Neutrophil (primary cell): ENCODE results near the gene IGF2.

Experiments
- H3K27ac ChIP-seq: fragments of 200-600 bp; sonication (generic); 2 replicates; pipeline ENCODE4 v1.5.1; 2016; ENCODE audit warnings: mild to moderate bottlenecking, moderate library complexity
- H3K27me3 ChIP-seq: fragments of 200-600 bp; sonication (generic); 2 replicates; pipeline ENCODE4 v1.6.0; 2016; ENCODE audit warnings: mild to moderate bottlenecking
- H3K36me3 ChIP-seq: fragments of 200-600 bp; sonication (generic); 2 replicates; pipeline ENCODE4 v1.5.1; 2017
- H3K4me1 ChIP-seq, 2 experiments: fragments of 200-600 bp in 1 of 2; sonication (generic) in 1 of 2; 1 replicate in 1 of 2; 2 replicates in 1 of 2; pipeline versions ENCODE4 v1.5.1 to v1.6.1; 2013 to 2016; ENCODE audit warnings: low read depth in 1 of 2, low read length in 1 of 2, mild to moderate bottlenecking in 1 of 2, moderate library complexity in 1 of 2; ENCODE audit not compliant: control insufficient read depth in 1 of 2, insufficient read depth in 1 of 2
- H3K4me3 ChIP-seq, 2 experiments: fragments of 200-600 bp in 1 of 2; sonication (generic) in 1 of 2; 1 replicate in 1 of 2; 2 replicates in 1 of 2; pipeline ENCODE4 v1.5.1; 2013 to 2016; ENCODE audit warnings: low read depth in 1 of 2, low read length in 1 of 2, mild to moderate bottlenecking in 1 of 2, moderate library complexity in 1 of 2
- H3K9me3 ChIP-seq: fragments of 200-600 bp; sonication (generic); 2 replicates; pipeline ENCODE4 v1.5.1; 2016
- CTCF ChIP-seq: fragments of 200-600 bp; sonication (generic); IDR thresholded peaks from 2 replicates; pipeline ENCODE4 v1.5.1; 2016; ENCODE audit warnings: antibody characterized with exemption

IGF2 gene

GRCh38 chr11:2088746-2089535, 50.2 kb downstream of the IGF2 start:
- H3K4me1 ChIP-seq: no peaks in the 10 kb centered on the region
- H3K27me3 ChIP-seq: peaks cover 29% of the 10 kb centered on the region
- H3K9me3 ChIP-seq: no peaks in the 10 kb centered on the region
- H3K36me3 ChIP-seq: no peaks in the 10 kb centered on the region
- TF ChIP-seq CTCF: no peak
- H3K27ac ChIP-seq: no peak overlapping the region
- no peak overlapping the region for H3K4me3 ChIP-seq

GRCh38 chr11:2088284-2088683, 50.9 kb downstream of the IGF2 start:
- H3K27me3 ChIP-seq: peaks cover 23% of the 10 kb centered on the region
- H3K4me3 ChIP-seq: no peak overlapping the region
- no peaks in the 10 kb centered on the region for H3K36me3 ChIP-seq
- no peak overlapping the region for H3K27ac ChIP-seq
- H3K4me1 ChIP-seq: no peaks in the 10 kb centered on the region
- no peaks in the 10 kb centered on the region for H3K9me3 ChIP-seq
- TF ChIP-seq CTCF: no peak

GRCh38 chr11:2086239-2087040, 52.7 kb downstream of the IGF2 start:
- no peak for TF ChIP-seq CTCF
- H3K36me3 ChIP-seq: no peaks in the 10 kb centered on the region

GRCh38 chr11:2085251-2086066, 53.7 kb downstream of the IGF2 start:
- Histone ChIP-seq H3K4me3 (no peak overlapping the region), H3K27me3 (no peaks in the 10 kb centered on the region), H3K36me3 (no peaks in the 10 kb centered on the region), H3K9me3 (no peaks in the 10 kb centered on the region), H3K27ac (no peak overlapping the region), H3K4me1 (no peaks in the 10 kb centered on the region)
- no peak for TF ChIP-seq CTCF

More at GRCh38 chr11:2086239-2087040, 52.7 kb downstream of the IGF2 start:
- H3K4me1 ChIP-seq: no peaks in the 10 kb centered on the region
- H3K27ac ChIP-seq: no peak overlapping the region
- H3K4me3 ChIP-seq: no peak overlapping the region
- H3K9me3 ChIP-seq: no peaks in the 10 kb centered on the region
- peaks cover 4% of the 10 kb centered on the region for H3K27me3 ChIP-seq

GRCh38 chr11:2084721-2085120, 54.5 kb downstream of the IGF2 start:
- Histone ChIP-seq H3K36me3 (no peaks in the 10 kb centered on the region), H3K27me3 (no peaks in the 10 kb centered on the region), H3K27ac (no peak overlapping the region), H3K4me3 (no peak overlapping the region), H3K4me1 (no peaks in the 10 kb centered on the region), H3K9me3 (no peaks in the 10 kb centered on the region)
- no peak for TF ChIP-seq CTCF
